ENCODE results near the gene MPIG6B. TPM values are rescaled to one million over a fixed set of nuclear protein-coding genes. Genes with fewer than 3 reads are reported as not detected.

MPIG6B gene
- total RNA-seq, 3 donors from 2014 or later: 0.16 TPM; not detected in 2

GRCh38 chr6:31722173-31722572 lies 1.0 kb upstream of the MPIG6B start:
- intact Hi-C loops (cut with DNase I; ENCODE audit: low total_unique reads): no loop called here
- Histone ChIP-seq H3K27me3 (no peaks in the 10 kb centered on the region), H3K36me3 (peaks cover 4% of the 10 kb centered on the region), H3K4me3 (no peak overlapping the region), H3K4me1 (peaks cover 3 to 6% of the 10 kb centered on the region in 2 donors), H3K9me3 (no peaks in the 10 kb centered on the region), H3K27ac (no peak overlapping the region)
- TF ChIP-seq POLR2AphosphoS5 (IDR thresholded peaks at IDR 0.05): no peak
- TF ChIP-seq POLR2A (IDR thresholded peaks at IDR 0.05): no peak
- TF ChIP-seq CTCF (IDR thresholded peaks at IDR 0.05): no peak
- no peak for DNase-seq (ENCODE audit: low spot score in 2 of 2)

GRCh38 chr6:31723980-31724691 lies 963 bp downstream of the MPIG6B start:
- Histone ChIP-seq H3K9me3 (no peaks in the 10 kb centered on the region), H3K4me1 (no peaks in the 10 kb centered on the region), H3K27me3 (no peaks in the 10 kb centered on the region), H3K36me3 (peaks cover 6% of the 10 kb centered on the region), H3K4me3 (no peak overlapping the region), H3K27ac (no peak overlapping the region)
- intact Hi-C loops (cut with DNase I; ENCODE audit: low total_unique reads): no loop called here
- DNase-seq (ENCODE audit: low spot score in 2 of 2): no peak
- no peak for TF ChIP-seq POLR2AphosphoS5 (IDR thresholded peaks at IDR 0.05)
- TF ChIP-seq CTCF (IDR thresholded peaks at IDR 0.05): no peak
- TF ChIP-seq POLR2A (IDR thresholded peaks at IDR 0.05): no peak

- DNase-seq (ENCODE audit: low spot score in 2 of 2): no peak
- Histone ChIP-seq H3K36me3 (peaks cover 6% of the 10 kb centered on the region), H3K9me3 (no peaks in the 10 kb centered on the region), H3K27ac (peak overlapping the region in 1 of 2 donors; percentile 12), H3K27me3 (no peaks in the 10 kb centered on the region), H3K4me1 (peaks cover 0 to 4% of the 10 kb centered on the region in 2 donors), H3K4me3 (no peak overlapping the region)
- intact Hi-C loops (cut with DNase I; ENCODE audit: low total_unique reads): loop anchor here (5.0 kb wide), 1 partner anchor 107 kb away; no protein-coding TSS in a partner anchor
- no peak for TF ChIP-seq CTCF (IDR thresholded peaks at IDR 0.05)
- TF ChIP-seq POLR2A (IDR thresholded peaks at IDR 0.05): no peak
- TF ChIP-seq POLR2AphosphoS5 (IDR thresholded peaks at IDR 0.05): no peak
Observed at GRCh38 chr6:31725502-31726350, 2.6 kb downstream of the MPIG6B start.

- H3K4me1 ChIP-seq: peaks cover 0 to 5% of the 10 kb centered on the region in 2 donors
- H3K4me3 ChIP-seq: no peak overlapping the region
- no peak for TF ChIP-seq CTCF (IDR thresholded peaks at IDR 0.05)
- no peak for TF ChIP-seq POLR2AphosphoS5 (IDR thresholded peaks at IDR 0.05)
- no peak for TF ChIP-seq POLR2A (IDR thresholded peaks at IDR 0.05)
- intact Hi-C loops (cut with DNase I; ENCODE audit: low total_unique reads): loop anchor here (5.0 kb wide), 1 partner anchor 105 kb away; no protein-coding TSS in a partner anchor
- no peak for DNase-seq (ENCODE audit: low spot score in 2 of 2)
- H3K9me3 ChIP-seq: no peaks in the 10 kb centered on the region
- peak overlapping the region; percentile 58 to 97 for H3K27ac ChIP-seq
- peaks cover 6% of the 10 kb centered on the region for H3K36me3 ChIP-seq
- no peaks in the 10 kb centered on the region for H3K27me3 ChIP-seq
Observed at GRCh38 chr6:31727034-31727716, 4.0 kb downstream of the MPIG6B start.

Measured in breast epithelium (tissue), 4 donors.